Uterus (tissue), 4 donors: ENCODE data around the gene CCDC150. TPM values are rescaled to one million over a fixed set of nuclear protein-coding genes. Genes with fewer than 3 reads are reported as not detected.
"Not testable (repeated sequence)": the region's sequence is repeated elsewhere in the genome, so short reads cannot be mapped to it uniquely, and the experiment has no call there.

Experiments
- DNase-seq, 2 donors: peaks; one replicate each; pipeline ENCODE4 v3.0.0-alpha.2; 2019 to 2020
- H3K27ac ChIP-seq, 2 donors: fragments of 200-600 bp; sonication (generic); 1 replicate in 1 of 2; 2 replicates in 1 of 2; pipeline ENCODE4 v1.5.1; 2016 to 2018
- H3K27me3 ChIP-seq, 2 donors: fragments of 200-600 bp; sonication (generic); one replicate each; pipeline ENCODE4 v1.5.1; 2018 to 2019; ENCODE audit warnings: control low read depth in 1 of 2
- H3K36me3 ChIP-seq, 2 donors: fragments of 200-600 bp; sonication (generic); one replicate each; pipeline ENCODE4 v1.5.1; 2019; ENCODE audit warnings: control low read depth in 1 of 2
- H3K4me1 ChIP-seq, 2 donors: fragments of 200-600 bp; sonication (generic); one replicate each; pipeline ENCODE4 v1.5.1; 2018 to 2019; ENCODE audit warnings: control low read depth in 1 of 2
- H3K4me3 ChIP-seq, 2 donors: fragments of 200-600 bp; sonication (generic); 1 replicate in 1 of 2; 2 replicates in 1 of 2; pipeline ENCODE4 v1.5.1; 2018 to 2019; ENCODE audit warnings: mild to moderate bottlenecking in 1 of 2
- H3K9me3 ChIP-seq, 2 donors: fragments of 200-600 bp; sonication (generic); one replicate each; pipeline ENCODE4 v1.5.1; 2019; ENCODE audit warnings: control low read depth in 1 of 2
- CTCF ChIP-seq, 4 experiments: fragments of 200-600 bp in 2 of 4; fragments of 450-650 bp in 2 of 4; sonication (generic) in 2 of 4; IDR thresholded peaks; one replicate each; pipeline ENCODE4 v1.5.1; 2016 to 2019; ENCODE audit warnings: antibody characterized with exemption in 4 of 4, mild to moderate bottlenecking in 2 of 4, moderate library complexity in 1 of 4
- POLR2A ChIP-seq, 2 donors: fragments of 450-650 bp; IDR thresholded peaks; one replicate each; pipeline ENCODE4 v1.6.1; 2016; ENCODE audit warnings: antibody characterized with exemption in 2 of 2, mild to moderate bottlenecking in 1 of 2, moderate library complexity in 1 of 2
- intact Hi-C: fragments of 100-400 bp; cut with DNase I; formaldehyde crosslinking; loops from one replicate; pipeline ENCODE4 v1.15.1; 2023; ENCODE audit warnings: low total_unique reads
- total RNA-seq, 4 donors: library from RNA; depleted of rRNA in 3 of 4; stranded (reverse); fragments of >200 nt in 3 of 4; gene quantifications; one replicate each; pipeline versions ENCODE4 v1.1.0 to v1.2.4, GENCODE V29; 2014 to 2023
- donor health status: DM: yes; HTN: yes; CAD: no.

Gene CCDC150
- total RNA-seq, 4 donors from 2014 or later: 0.29 to 520 (median 4.0) TPM

GRCh38 chr2:196679368-196679767, 39.9 kb downstream of the CCDC150 start:
- no peak overlapping the region for H3K4me3 ChIP-seq
- H3K9me3 ChIP-seq: peaks cover 0 to 4% of the 10 kb centered on the region in 2 donors
- no peak for TF ChIP-seq CTCF (IDR thresholded peaks at IDR 0.05)
- no peak for TF ChIP-seq POLR2A (IDR thresholded peaks at IDR 0.05)
- H3K36me3 ChIP-seq: no peaks in the 10 kb centered on the region
- H3K27me3 ChIP-seq: no peaks in the 10 kb centered on the region
- no peak overlapping the region for H3K27ac ChIP-seq
- intact Hi-C loops: no loop called here
- no peaks in the 10 kb centered on the region for H3K4me1 ChIP-seq
- DNase-seq: no peak

GRCh38 chr2:196681510-196681909, 42.0 kb downstream of the CCDC150 start:
- H3K27ac ChIP-seq: no peak overlapping the region
- no peaks in the 10 kb centered on the region for H3K4me1 ChIP-seq
- no peak overlapping the region for H3K4me3 ChIP-seq
- no peaks in the 10 kb centered on the region for H3K27me3 ChIP-seq
- no peaks in the 10 kb centered on the region for H3K36me3 ChIP-seq
- TF ChIP-seq CTCF (IDR thresholded peaks at IDR 0.05) (no peak), POLR2A (IDR thresholded peaks at IDR 0.05) (no peak)
- peaks cover 0 to 5% of the 10 kb centered on the region in 2 donors for H3K9me3 ChIP-seq
- no peak for DNase-seq
- intact Hi-C loops: no loop called here

- H3K27me3 ChIP-seq: no peaks in the 10 kb centered on the region
- no peak for DNase-seq
- H3K4me3 ChIP-seq: no peak overlapping the region
- no peaks in the 10 kb centered on the region for H3K36me3 ChIP-seq
- intact Hi-C loops: no loop called here
- H3K9me3 ChIP-seq: peaks cover 0 to 5% of the 10 kb centered on the region in 2 donors
- no peak overlapping the region for H3K27ac ChIP-seq
- H3K4me1 ChIP-seq: no peaks in the 10 kb centered on the region
- TF ChIP-seq POLR2A (IDR thresholded peaks at IDR 0.05) (no peak), CTCF (IDR thresholded peaks at IDR 0.05) (no peak)
Measured at GRCh38 chr2:196685792-196686191, 46.3 kb downstream of the CCDC150 start.

GRCh38 chr2:196686737-196687136, 47.2 kb downstream of the CCDC150 start:
- H3K36me3 ChIP-seq, H3K27me3 ChIP-seq, H3K4me3 ChIP-seq, DNase-seq, H3K9me3 ChIP-seq, H3K27ac ChIP-seq, H3K4me1 ChIP-seq, intact Hi-C loops: not testable (repeated sequence)

GRCh38 chr2:196696423-196697079, 57.0 kb downstream of the CCDC150 start:
- no peaks in the 10 kb centered on the region for H3K4me1 ChIP-seq
- H3K4me3 ChIP-seq: no peak overlapping the region
- no peaks in the 10 kb centered on the region for H3K9me3 ChIP-seq
- DNase-seq: no peak
- no peaks in the 10 kb centered on the region for H3K36me3 ChIP-seq
- no peaks in the 10 kb centered on the region for H3K27me3 ChIP-seq
- intact Hi-C loops: no loop called here
- H3K27ac ChIP-seq: no peak overlapping the region
- TF ChIP-seq CTCF (IDR thresholded peaks at IDR 0.05): no peak
- TF ChIP-seq POLR2A (IDR thresholded peaks at IDR 0.05): no peak

- H3K27me3 ChIP-seq: no peaks in the 10 kb centered on the region
- no peak overlapping the region for H3K27ac ChIP-seq
- no peaks in the 10 kb centered on the region for H3K9me3 ChIP-seq
- intact Hi-C loops: no loop called here
- DNase-seq: no peak
- H3K4me1 ChIP-seq: no peaks in the 10 kb centered on the region
- no peaks in the 10 kb centered on the region for H3K36me3 ChIP-seq
- no peak overlapping the region for H3K4me3 ChIP-seq
- TF ChIP-seq POLR2A (IDR thresholded peaks at IDR 0.05) (no peak), CTCF (IDR thresholded peaks at IDR 0.05) (no peak)
Measured at GRCh38 chr2:196697825-196698224, 58.3 kb downstream of the CCDC150 start.
